Chondrocyte (in vitro differentiated cells): ENCODE measurements around the gene ARHGAP22. TPM values are rescaled to one million over a fixed set of nuclear protein-coding genes. Genes with fewer than 3 reads are reported as not detected.

Experiments used
- DNase-seq: peaks from one replicate; pipeline ENCODE4 v3.0.0; 2021; ENCODE audit warnings: mixed read lengths, low spot score
- H3K27ac Mint-ChIP-seq: one replicate; pipeline ENCODE4 v1.8.0; 2021; ENCODE audit warnings: mild to moderate bottlenecking, moderate library complexity, mixed read lengths; ENCODE audit not compliant: unreplicated experiment
- H3K27me3 Mint-ChIP-seq: 2 replicates; pipeline ENCODE4 v1.8.0; 2021; ENCODE audit warnings: low read depth, mixed read lengths
- H3K36me3 Mint-ChIP-seq: 2 replicates; pipeline ENCODE4 v1.8.0; 2021; ENCODE audit warnings: low read depth, mixed read lengths
- H3K4me1 Mint-ChIP-seq: 2 replicates; pipeline ENCODE4 v1.8.0; 2021; ENCODE audit warnings: low read depth, mild to moderate bottlenecking, mixed read lengths
- H3K4me3 Mint-ChIP-seq: one replicate; pipeline ENCODE4 v1.8.0; 2021; ENCODE audit warnings: mild to moderate bottlenecking, moderate library complexity, mixed read lengths; ENCODE audit not compliant: unreplicated experiment
- H3K9me3 Mint-ChIP-seq: 2 replicates; pipeline ENCODE4 v1.8.0; 2021; ENCODE audit warnings: low read depth, mixed read lengths
- total RNA-seq: library from RNA; stranded (reverse); gene quantifications from 3 replicates; pipeline ENCODE4 v1.2.1, GENCODE V29; 2021
- TF ChIP-seq, protein P1 (sequence below): fragments of 200-600 bp; sonication (generic); IDR thresholded peaks from 2 replicates; pipeline ENCODE4 v1.5.0; 2021; ENCODE audit warnings: antibody characterized with exemption, mild to moderate bottlenecking, moderate library complexity

The ARHGAP22 gene
- total RNA-seq, 1 donor from 2014 or later, result 8.8 TPM

- no peak for DNase-seq
- no peak overlapping the region for H3K4me3 Mint-ChIP-seq
- TF ChIP-seq, protein P1, sequence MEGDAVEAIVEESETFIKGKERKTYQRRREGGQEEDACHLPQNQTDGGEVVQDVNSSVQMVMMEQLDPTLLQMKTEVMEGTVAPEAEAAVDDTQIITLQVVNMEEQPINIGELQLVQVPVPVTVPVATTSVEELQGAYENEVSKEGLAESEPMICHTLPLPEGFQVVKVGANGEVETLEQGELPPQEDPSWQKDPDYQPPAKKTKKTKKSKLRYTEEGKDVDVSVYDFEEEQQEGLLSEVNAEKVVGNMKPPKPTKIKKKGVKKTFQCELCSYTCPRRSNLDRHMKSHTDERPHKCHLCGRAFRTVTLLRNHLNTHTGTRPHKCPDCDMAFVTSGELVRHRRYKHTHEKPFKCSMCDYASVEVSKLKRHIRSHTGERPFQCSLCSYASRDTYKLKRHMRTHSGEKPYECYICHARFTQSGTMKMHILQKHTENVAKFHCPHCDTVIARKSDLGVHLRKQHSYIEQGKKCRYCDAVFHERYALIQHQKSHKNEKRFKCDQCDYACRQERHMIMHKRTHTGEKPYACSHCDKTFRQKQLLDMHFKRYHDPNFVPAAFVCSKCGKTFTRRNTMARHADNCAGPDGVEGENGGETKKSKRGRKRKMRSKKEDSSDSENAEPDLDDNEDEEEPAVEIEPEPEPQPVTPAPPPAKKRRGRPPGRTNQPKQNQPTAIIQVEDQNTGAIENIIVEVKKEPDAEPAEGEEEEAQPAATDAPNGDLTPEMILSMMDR, result no peak
- no peaks in the 10 kb centered on the region for H3K36me3 Mint-ChIP-seq
- no peaks in the 10 kb centered on the region for H3K27me3 Mint-ChIP-seq
- no peak overlapping the region for H3K27ac Mint-ChIP-seq
- no peaks in the 10 kb centered on the region for H3K9me3 Mint-ChIP-seq
- H3K4me1 Mint-ChIP-seq, result no peaks in the 10 kb centered on the region
Measured at GRCh38 chr10:48478469-48478868, 126.4 kb downstream of the ARHGAP22 start.

DNA sequence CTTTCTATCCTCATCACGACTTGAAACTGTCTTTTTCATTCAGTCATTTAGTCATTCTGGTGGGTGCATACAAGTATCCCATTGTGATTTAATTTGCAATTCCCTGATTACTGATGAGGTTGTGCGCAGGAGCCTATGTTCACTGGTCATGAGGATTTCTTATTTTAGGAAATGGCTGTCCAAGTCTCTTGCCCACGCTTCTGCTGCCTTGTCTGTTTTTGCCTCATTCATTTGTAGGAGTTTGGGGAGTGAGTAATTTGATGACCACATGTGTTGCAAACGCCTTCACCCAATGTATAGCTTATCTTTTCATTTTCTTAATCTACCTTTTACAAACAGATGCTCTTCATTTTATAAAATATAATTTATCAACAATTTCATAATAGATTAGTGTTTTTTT lies 127.3 kb downstream of the ARHGAP22 start:
- Mint-ChIP-seq H3K4me1 (no peaks in the 10 kb centered on the region), H3K4me3 (no peak overlapping the region), H3K9me3 (no peaks in the 10 kb centered on the region), H3K27ac (no peak overlapping the region), H3K27me3 (no peaks in the 10 kb centered on the region), H3K36me3 (no peaks in the 10 kb centered on the region)
- TF ChIP-seq, protein P1, result no peak
- DNase-seq, result no peak

DNA sequence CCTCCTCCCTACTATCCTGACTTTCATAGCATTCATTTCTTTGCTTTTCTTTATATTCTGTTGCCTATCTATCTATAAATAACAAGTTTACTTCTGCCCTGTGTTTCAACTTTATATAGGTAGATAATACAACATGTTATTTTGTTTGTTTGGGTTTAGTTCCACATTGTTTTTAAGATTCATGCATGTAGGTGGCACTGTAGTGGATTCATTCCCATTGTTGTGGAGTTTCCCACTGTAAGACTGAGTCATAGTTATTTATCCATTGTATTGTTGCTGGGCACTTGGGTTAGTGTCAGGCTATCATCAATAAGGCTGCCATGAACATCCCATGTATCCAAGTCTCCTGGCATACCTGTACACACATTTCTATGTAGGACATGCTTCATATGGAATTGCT lies 127.7 kb downstream of the ARHGAP22 start:
- DNase-seq, result no peak
- Mint-ChIP-seq H3K4me1 (no peaks in the 10 kb centered on the region), H3K4me3 (no peak overlapping the region), H3K36me3 (no peaks in the 10 kb centered on the region), H3K27ac (no peak overlapping the region), H3K9me3 (no peaks in the 10 kb centered on the region), H3K27me3 (no peaks in the 10 kb centered on the region)
- TF ChIP-seq, protein P1, result no peak

- Mint-ChIP-seq H3K4me3 (no peak overlapping the region), H3K4me1 (no peaks in the 10 kb centered on the region), H3K9me3 (no peaks in the 10 kb centered on the region), H3K36me3 (no peaks in the 10 kb centered on the region), H3K27ac (no peak overlapping the region), H3K27me3 (no peaks in the 10 kb centered on the region)
- TF ChIP-seq, protein P1, result no peak
- no peak for DNase-seq
Measured at GRCh38 chr10:48476279-48476982, 128.4 kb downstream of the ARHGAP22 start.

GRCh38 chr10:48475943-48476278 lies 129.0 kb downstream of the ARHGAP22 start:
- H3K36me3 Mint-ChIP-seq, result no peaks in the 10 kb centered on the region

More at GRCh38 chr10:48475943-48476278, 129.0 kb downstream of the ARHGAP22 start:
- Mint-ChIP-seq H3K27ac (peak overlapping the region; percentile 41), H3K27me3 (no peaks in the 10 kb centered on the region), H3K4me3 (no peak overlapping the region), H3K4me1 (no peaks in the 10 kb centered on the region), H3K9me3 (no peaks in the 10 kb centered on the region)
- TF ChIP-seq, protein P1, result no peak
- DNase-seq, result no peak
